Eye (tissue), 1 donor: ENCODE measurements around the gene TMC8.

ENCODE experiments used
- DNase-seq: peaks from one replicate; pipeline ENCODE4 v3.0.0-alpha.2; 2015

The TMC8 gene

GRCh38 chr17:78185981-78186691 is 55.6 kb downstream of the TMC8 start:
- DNase-seq: no peak

- DNase-seq: peak; percentile 98
Measured at GRCh38 chr17:78186692-78187595, 56.4 kb downstream of the TMC8 start, which contains the start of the genes AFMID and TK1. TSS of gene AFMID (plus strand) at chr17:78187362. CDS start at chr17:78187371, 9 bp downstream. TSS of gene TK1 (minus strand) at chr17:78187052. CDS start at chr17:78186994, 58 bp downstream.
